ENCODE measurements around the gene LYG1. TPM values are rescaled to one million over a fixed set of nuclear protein-coding genes. Genes with fewer than 3 reads are reported as not detected.
"Not testable (repeated sequence)": the region's sequence is repeated elsewhere in the genome, so short reads cannot be mapped to it uniquely, and the experiment has no call there.

Gene LYG1
- total RNA-seq (1 to 10 TPM in 1 of 4 donors, under 1 TPM in 1, not detected in 2; 0.71 to 1.2 TPM), polyA plus RNA-seq (1 to 10 TPM in 1 of 3 donors, not detected in 2; 2.0 TPM)

- H3K4me1 ChIP-seq; DNase-seq; H3K27me3 ChIP-seq; H3K4me3 ChIP-seq; intact Hi-C loops (cut with DNase I); H3K27ac ChIP-seq; H3K9me3 ChIP-seq: not testable (repeated sequence)
- WGBS, 2 donors, result 71 to 88% methylated on average over 2 of the region's 2 CpGs
- peaks cover 0 to 16% (median 0%) of the 10 kb centered on the region in 4 donors for H3K36me3 ChIP-seq
Measured at GRCh38 chr2:99301097-99301496, at the start of gene LYG1. Gene LYG1 (minus strand): TSS chr2:99301197. CDS start chr2:99295670, 5,527 bp downstream.

DNA sequence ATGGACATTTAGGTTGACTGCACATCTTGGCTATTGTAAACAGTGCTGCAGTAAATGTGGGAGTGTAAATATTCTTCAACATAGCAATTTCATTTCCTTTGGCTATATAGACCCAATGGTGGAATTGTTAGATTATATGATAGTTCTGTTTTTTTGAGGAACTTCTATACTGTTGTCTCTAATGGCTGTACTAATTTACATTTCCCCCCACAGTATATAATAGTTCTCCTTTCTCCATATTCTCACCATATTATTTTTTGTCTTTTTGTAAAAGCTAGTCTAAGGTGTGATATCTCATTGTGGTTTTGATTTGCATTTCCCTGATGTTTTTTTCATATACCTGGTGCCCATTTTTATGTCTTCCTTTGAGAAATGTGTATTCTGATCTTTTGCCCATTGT is 49.2 kb upstream of the LYG1 start:
- no peak for TF ChIP-seq POLR2AphosphoS5 (IDR thresholded peaks at IDR 0.05)
- TF ChIP-seq EP300 (IDR thresholded peaks at IDR 0.05), result no peak
- no peak for TF ChIP-seq POLR2A (IDR thresholded peaks at IDR 0.05)
- TF ChIP-seq, protein P1, sequence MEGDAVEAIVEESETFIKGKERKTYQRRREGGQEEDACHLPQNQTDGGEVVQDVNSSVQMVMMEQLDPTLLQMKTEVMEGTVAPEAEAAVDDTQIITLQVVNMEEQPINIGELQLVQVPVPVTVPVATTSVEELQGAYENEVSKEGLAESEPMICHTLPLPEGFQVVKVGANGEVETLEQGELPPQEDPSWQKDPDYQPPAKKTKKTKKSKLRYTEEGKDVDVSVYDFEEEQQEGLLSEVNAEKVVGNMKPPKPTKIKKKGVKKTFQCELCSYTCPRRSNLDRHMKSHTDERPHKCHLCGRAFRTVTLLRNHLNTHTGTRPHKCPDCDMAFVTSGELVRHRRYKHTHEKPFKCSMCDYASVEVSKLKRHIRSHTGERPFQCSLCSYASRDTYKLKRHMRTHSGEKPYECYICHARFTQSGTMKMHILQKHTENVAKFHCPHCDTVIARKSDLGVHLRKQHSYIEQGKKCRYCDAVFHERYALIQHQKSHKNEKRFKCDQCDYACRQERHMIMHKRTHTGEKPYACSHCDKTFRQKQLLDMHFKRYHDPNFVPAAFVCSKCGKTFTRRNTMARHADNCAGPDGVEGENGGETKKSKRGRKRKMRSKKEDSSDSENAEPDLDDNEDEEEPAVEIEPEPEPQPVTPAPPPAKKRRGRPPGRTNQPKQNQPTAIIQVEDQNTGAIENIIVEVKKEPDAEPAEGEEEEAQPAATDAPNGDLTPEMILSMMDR (IDR thresholded peaks at IDR 0.05), result no peak
- Histone ChIP-seq H3K4me1 (peaks cover 0 to 20% (median 3%) of the 10 kb centered on the region in 4 donors), H3K27me3 (no peaks in the 10 kb centered on the region), H3K36me3 (no peaks in the 10 kb centered on the region), H3K9me3 (no peaks in the 10 kb centered on the region), H3K27ac (no peak overlapping the region), H3K4me3 (no peak overlapping the region)
- intact Hi-C loops (cut with DNase I), result no loop called here
- DNase-seq, result no peak

DNA sequence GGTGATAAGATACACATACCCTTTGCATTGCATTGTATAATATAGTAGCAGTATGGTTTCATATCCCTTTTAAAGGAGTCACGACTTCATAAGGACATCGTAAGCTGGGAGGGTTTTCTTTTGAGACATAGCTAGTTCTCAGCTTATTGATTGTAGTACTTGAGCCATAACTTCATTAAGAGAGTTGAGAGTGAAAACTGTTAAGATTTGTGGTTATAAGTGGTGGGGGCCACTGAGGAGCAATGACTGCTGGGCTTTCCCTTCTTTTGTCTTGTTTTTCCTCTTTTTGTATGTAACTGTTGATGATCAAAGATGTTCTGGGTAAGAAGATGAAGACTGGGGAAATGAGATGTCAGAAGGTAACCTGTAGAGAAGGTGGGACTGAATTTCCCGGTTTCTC is 47.2 kb upstream of the LYG1 start:
- no peak overlapping the region for H3K27ac ChIP-seq
- H3K9me3 ChIP-seq, result no peaks in the 10 kb centered on the region
- no peaks in the 10 kb centered on the region for H3K27me3 ChIP-seq
- WGBS, 2 donors, result 67 to 86% methylated on average over 3 of the region's 3 CpGs
- no peak overlapping the region for H3K4me3 ChIP-seq
- DNase-seq, result no peak
- TF ChIP-seq POLR2A (IDR thresholded peaks at IDR 0.05) (no peak), EP300 (IDR thresholded peaks at IDR 0.05) (no peak), POLR2AphosphoS5 (IDR thresholded peaks at IDR 0.05) (no peak)
- TF ChIP-seq, protein P1 (IDR thresholded peaks at IDR 0.05), result no peak
- intact Hi-C loops (cut with DNase I), result no loop called here
- peaks cover 0 to 20% (median 3%) of the 10 kb centered on the region in 4 donors for H3K4me1 ChIP-seq
- no peaks in the 10 kb centered on the region for H3K36me3 ChIP-seq

DNA sequence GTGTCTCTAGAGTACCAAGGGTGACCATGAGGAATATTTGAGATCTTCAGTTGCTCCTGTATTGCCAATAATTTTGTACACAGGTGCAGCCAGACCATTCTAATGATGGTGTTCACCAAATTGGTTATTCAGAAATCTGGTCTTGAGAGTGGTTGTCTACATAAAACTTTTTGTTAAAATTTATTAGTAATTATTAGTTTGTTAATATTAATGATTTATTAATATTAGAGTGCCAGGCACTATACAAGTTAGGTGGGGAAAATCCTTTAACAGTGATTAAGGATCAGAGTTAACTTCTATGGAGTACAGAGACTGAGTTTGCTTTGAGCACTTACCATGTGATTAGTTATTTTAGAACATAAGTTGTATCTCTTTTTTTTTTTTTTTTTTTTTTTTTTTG is 45.2 kb upstream of the LYG1 start:
- Histone ChIP-seq H3K27me3 (no peaks in the 10 kb centered on the region), H3K27ac (no peak overlapping the region), H3K36me3 (no peaks in the 10 kb centered on the region), H3K4me1 (peaks cover 0 to 16% (median 3%) of the 10 kb centered on the region in 4 donors), H3K9me3 (no peaks in the 10 kb centered on the region), H3K4me3 (no peak overlapping the region)
- intact Hi-C loops (cut with DNase I), result no loop called here
- no peak for DNase-seq
- no peak for TF ChIP-seq POLR2AphosphoS5 (IDR thresholded peaks at IDR 0.05)
- no peak for TF ChIP-seq EP300 (IDR thresholded peaks at IDR 0.05)
- TF ChIP-seq, protein P1 (IDR thresholded peaks at IDR 0.05), result no peak
- TF ChIP-seq POLR2A (IDR thresholded peaks at IDR 0.05), result no peak

DNA sequence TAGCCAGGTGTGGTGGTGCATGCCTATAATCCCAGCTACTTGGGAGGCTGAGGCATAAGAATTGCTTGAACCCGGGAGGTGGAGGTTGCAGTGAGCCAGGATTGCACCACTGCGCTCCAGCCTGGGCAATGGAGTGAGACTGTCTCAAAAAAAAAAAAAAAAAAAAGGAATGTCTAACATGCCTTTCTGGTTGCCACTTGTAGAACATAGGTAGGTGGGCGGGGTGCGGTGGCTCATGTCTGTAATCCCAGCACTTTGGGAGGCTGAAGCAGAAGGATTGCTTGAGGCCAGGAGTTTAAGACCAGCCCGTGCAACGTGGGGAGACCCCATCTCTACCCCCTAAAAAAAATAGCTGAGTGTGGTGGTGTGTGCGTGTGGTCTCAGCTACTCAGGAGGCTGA is 44.4 kb upstream of the LYG1 start:
- DNase-seq; H3K27me3 ChIP-seq; intact Hi-C loops (cut with DNase I); H3K27ac ChIP-seq; H3K36me3 ChIP-seq; H3K4me3 ChIP-seq; H3K9me3 ChIP-seq: not testable (repeated sequence)
- peaks cover 0 to 14% (median 3%) of the 10 kb centered on the region in 4 donors for H3K4me1 ChIP-seq
- WGBS, 2 donors, result 98 to 99% methylated on average over 7 of the region's 7 CpGs

DNA sequence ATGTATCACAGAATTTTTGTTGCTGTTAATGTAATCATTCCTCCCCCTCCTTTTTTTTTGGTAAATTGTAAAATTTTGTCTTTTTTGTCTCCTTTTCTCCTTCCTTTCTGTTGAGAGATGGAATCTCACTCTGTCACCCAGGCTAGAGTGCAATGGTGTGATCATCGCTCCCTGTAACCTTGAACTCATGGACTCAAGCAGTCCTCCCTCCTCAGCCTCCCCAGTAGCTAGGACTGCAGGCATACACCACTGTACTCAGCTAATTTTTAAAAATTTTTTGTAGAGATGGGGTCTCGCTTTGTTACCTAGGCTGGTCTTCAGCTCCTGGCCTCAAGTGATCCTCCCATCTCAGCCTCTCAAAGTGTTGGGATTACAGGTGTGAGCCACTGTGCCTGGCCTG is 41.5 kb upstream of the LYG1 start:
- DNase-seq, result no peak
- Histone ChIP-seq H3K4me1 (peaks cover 0 to 28% (median 22%) of the 10 kb centered on the region in 4 donors), H3K27me3 (no peaks in the 10 kb centered on the region), H3K9me3 (no peaks in the 10 kb centered on the region), H3K36me3 (no peaks in the 10 kb centered on the region), H3K27ac (no peak overlapping the region), H3K4me3 (no peak overlapping the region)
- TF ChIP-seq, protein P1 (IDR thresholded peaks at IDR 0.05), result no peak
- no peak for TF ChIP-seq POLR2A (IDR thresholded peaks at IDR 0.05)
- intact Hi-C loops (cut with DNase I), result no loop called here
- WGBS, 2 donors, result 95 to 97% methylated on average over 2 of the region's 2 CpGs

All from sigmoid colon (tissue), 7 donors.